Measurements from ENCODE around the gene RARRES2.
"Not testable (repeated sequence)": the region's sequence is repeated elsewhere in the genome, so short reads cannot be mapped to it uniquely, and the experiment has no call there.

- TF ChIP-seq CTCF (IDR thresholded peaks at IDR 0.05; ENCODE audit: insufficient read depth, low read depth, low read length); EZH2 (IDR thresholded peaks at IDR 0.05; ENCODE audit: insufficient read depth, low read length): not testable (repeated sequence)
Observed at GRCh38 chr7:150290317-150290716, 51.1 kb downstream of the RARRES2 start.
